GM12878 (cell line): ENCODE data around the gene GTPBP4. TPM values are rescaled to one million over a fixed set of nuclear protein-coding genes. Genes with fewer than 3 reads are reported as not detected.

Experiments
- ATAC-seq: fragments of 200-7000 bp; cut with Tn5 transposase; 3 replicates; pipeline ENCODE4 v1.9.1; 2020; ENCODE audit warnings: mild to moderate bottlenecking, moderate library complexity
- BruUV-seq: library from RNA; stranded (reverse); fragments of 400-500 nt; replicated peaks from 2 replicates; lab custom pipeline; 2021; lab: Mats Ljungman, UMichigan
- CTCF ChIA-PET: fragments of 300-600 bp; sonication (Branson Sonifier 250); formaldehyde crosslinking; extraction: SDS; loops from one replicate; lab custom pipeline; 2021; ENCODE audit warnings: inconsistent platforms; lab: Yijun Ruan, JAX
- POLR2A ChIA-PET: fragments of 350-600 bp; formaldehyde crosslinking; extraction: SDS; loops from one replicate; lab custom pipeline; 2021; ENCODE audit warnings: inconsistent platforms; lab: Charles Lee
- RAD21 ChIA-PET: fragments of 300-600 bp; sonication (Branson Sonifier 250); formaldehyde crosslinking; loops from one replicate; lab custom pipeline; 2023; ENCODE audit warnings: antibody characterized with exemption; ENCODE audit not compliant: unreplicated experiment; lab: Charles Lee
- SMC1A ChIA-PET: fragments of 300-600 bp; sonication (Branson Sonifier 250); formaldehyde crosslinking; loops from one replicate; lab custom pipeline; 2023; ENCODE audit not compliant: unreplicated experiment, uncharacterized antibody; lab: Charles Lee
- DNase-seq: peaks from one replicate; pipeline ENCODE4 v3.0.0-alpha.2; 2011; ENCODE audit warnings: low read depth, low spot score
- FAIRE-seq: peaks from 3 replicates; lab custom pipeline; 2011; peaks lifted over from hg19 to GRCh38; lab: Jason Lieb, UNC
- H2AFZ ChIP-seq: 2 replicates; pipeline ENCODE4 v1.6.0; 2011; ENCODE audit warnings: low read depth, low read length, control low read depth; ENCODE audit not compliant: control insufficient read depth
- H3K27ac ChIP-seq: 2 replicates; pipeline ENCODE4 v1.5.1; 2011; ENCODE audit warnings: control low read depth; ENCODE audit not compliant: control insufficient read depth, insufficient read depth
- H3K27me3 ChIP-seq, 2 experiments: replicated peaks in 1 of 2; 2 replicates each; pipeline versions ENCODE4 v1.6.0 to v1.6.1; 2011; ENCODE audit warnings: low read length in 1 of 2; ENCODE audit not compliant: control insufficient read depth in 2 of 2, insufficient read depth in 2 of 2
- H3K36me3 ChIP-seq, 2 experiments: 2 replicates each; pipeline ENCODE4 v1.5.1; 2011; ENCODE audit warnings: low read length in 1 of 2; ENCODE audit not compliant: control insufficient read depth in 2 of 2, insufficient read depth in 2 of 2
- H3K4me1 ChIP-seq: 2 replicates; pipeline ENCODE4 v1.6.1; 2011; ENCODE audit warnings: mild to moderate bottlenecking, low read length, moderate library complexity, mixed read lengths; ENCODE audit not compliant: control insufficient read depth, insufficient read depth
- H3K4me2 ChIP-seq: 2 replicates; pipeline ENCODE4 v1.6.0; 2011; ENCODE audit warnings: control low read depth; ENCODE audit not compliant: control insufficient read depth, insufficient read depth
- H3K4me3 ChIP-seq: fragments of 200-600 bp; sonication (generic); 2 replicates; pipeline ENCODE4 v1.5.1; 2016
- H3K79me2 ChIP-seq: 2 replicates; pipeline ENCODE4 v1.6.0; 2011; ENCODE audit warnings: low read length; ENCODE audit not compliant: control insufficient read depth, insufficient read depth
- H3K9ac ChIP-seq: 2 replicates; pipeline ENCODE4 v1.8.0; 2011; ENCODE audit warnings: low read length, control low read depth, mixed read lengths; ENCODE audit not compliant: control insufficient read depth, insufficient read depth
- H3K9me3 ChIP-seq: replicated peaks from 3 replicates; pipeline ENCODE4 v1.5.1; 2011; ENCODE audit warnings: mild to moderate bottlenecking, low read length; ENCODE audit not compliant: control insufficient read depth, insufficient read depth
- H4K20me1 ChIP-seq: 2 replicates; pipeline ENCODE4 v1.6.0; 2011; ENCODE audit not compliant: control insufficient read depth, insufficient read depth
- CHD2 ChIP-seq: IDR thresholded peaks from 2 replicates; pipeline ENCODE4 v1.6.1; 2011; ENCODE audit warnings: low read depth, low read length, improper control_type of control experiment, borderline replicate concordance
- FOS ChIP-seq: IDR thresholded peaks from 3 replicates; pipeline ENCODE4 v1.6.1; 2011; ENCODE audit warnings: borderline replicate concordance; ENCODE audit not compliant: insufficient read length; ENCODE audit errors: extremely low read depth
- HDAC6 ChIP-seq: fragments of 200-600 bp; sonication (generic); IDR thresholded peaks from one replicate; pipeline ENCODE4 v1.8.0; 2017; ENCODE audit warnings: antibody characterized with exemption; ENCODE audit not compliant: unreplicated experiment
- IRF3 ChIP-seq: fragments of 450-650 bp; IDR thresholded peaks from 2 replicates; pipeline ENCODE4 v1.6.1; 2014; ENCODE audit warnings: mild to moderate bottlenecking
- NR2C2 ChIP-seq: IDR thresholded peaks from 2 replicates; pipeline ENCODE4 v1.6.1; 2011; ENCODE audit warnings: borderline replicate concordance, low read depth; ENCODE audit not compliant: control insufficient read depth, insufficient read length
- PBX3 ChIP-seq: IDR thresholded peaks from 2 replicates; pipeline ENCODE4 v1.6.1; 2011; ENCODE audit warnings: mild to moderate bottlenecking, low read depth, low read length, moderate library complexity; ENCODE audit not compliant: insufficient replicate concordance
- POLR2A ChIP-seq: IDR thresholded peaks from 2 replicates; pipeline ENCODE4 v1.6.1; 2011; ENCODE audit warnings: low read depth, mild to moderate bottlenecking, low read length
- POU2F2 ChIP-seq: IDR thresholded peaks from 3 replicates; pipeline ENCODE4 v1.6.1; 2011; ENCODE audit warnings: low read depth, mild to moderate bottlenecking, low read length, borderline replicate concordance
- RELA ChIP-seq: fragments of 450-650 bp; IDR thresholded peaks from 2 replicates; pipeline ENCODE4 v1.8.0; 2014; ENCODE audit warnings: borderline replicate concordance; ENCODE audit not compliant: partially characterized antibody
- RFX5 ChIP-seq: IDR thresholded peaks from 2 replicates; pipeline ENCODE4 v1.6.1; 2011; ENCODE audit warnings: low read depth, low read length, improper control_type of control experiment
- SMAD1 ChIP-seq: fragments of 450-650 bp; IDR thresholded peaks from 2 replicates; pipeline ENCODE4 v1.6.1; 2018; ENCODE audit warnings: mild to moderate bottlenecking, low read depth; ENCODE audit not compliant: partially characterized antibody
- SMARCA5 ChIP-seq: fragments of 450-650 bp; IDR thresholded peaks from 2 replicates; pipeline ENCODE4 v1.6.1; 2017; ENCODE audit warnings: mild to moderate bottlenecking
- YY1 ChIP-seq: IDR thresholded peaks from 2 replicates; pipeline ENCODE4 v1.6.1; 2011; ENCODE audit warnings: low read depth, mild to moderate bottlenecking, low read length
- WGBS: methylation state at CpG from one replicate; pipeline ENCODE4 v1.1.6; 2016; ENCODE audit warnings: low lambda C conversion rate; ENCODE audit not compliant: insufficient replicate concordance, insufficient coverage; ENCODE audit errors: missing lambda C conversion rate; 5-methylcytosine and 5-hydroxymethylcytosine counted together
- in situ Hi-C: fragments of 300-500 bp; cut with MboI; formaldehyde crosslinking; loops from 9 replicates; pipeline ENCODE4 v1.14.3; 2018; ENCODE audit warnings: mixed read lengths
- intact Hi-C: fragments of 100-400 bp; cut with micrococcal nuclease; formaldehyde crosslinking; loops from one replicate; pipeline ENCODE4 v1.14.2; 2022; ENCODE audit not compliant: unreplicated experiment
- polyA plus RNA-seq, 11 experiments: library from polyadenylated mRNA; depleted of rRNA in 4 of 11; unstranded in 6 of 11; stranded (reverse) in 5 of 11; fragments of >200 nt; fragmentation: Nextera tagmentation in 4 of 11; fragmentation: Illumina TruSeq in 1 of 11; extraction: Ambion mirVana in 4 of 11; extraction: Trizol in 1 of 11; gene quantifications; 1 replicate in 1 of 11; 2 replicates in 10 of 11; pipeline versions ENCODE4 v1.2.1 to v1.2.3, GENCODE V29; 2011 to 2016; ENCODE audit warnings: inconsistent platforms in 2 of 11, missing spikeins in 2 of 11, low read depth in 1 of 11
- total RNA-seq, 4 experiments: library from RNA; depleted of rRNA in 3 of 4; stranded (reverse); fragments of >200 nt in 3 of 4; fragmentation: Illumina TruSeq in 1 of 4; extraction: Trizol in 1 of 4; gene quantifications; 2 replicates each; pipeline versions ENCODE4 v1.2.1 to v1.2.3, GENCODE V29; 2013 to 2021
- TF ChIP-seq, protein P1 (sequence below): fragments of 450-650 bp; IDR thresholded peaks from 2 replicates; pipeline ENCODE4 v1.6.1; 2017; ENCODE audit warnings: borderline replicate concordance
- TF ChIP-seq, protein P2 (sequence below): IDR thresholded peaks from 2 replicates; pipeline ENCODE4 v1.6.1; 2012; ENCODE audit warnings: low read length, inconsistent platforms

GTPBP4 gene
- total and polyA plus RNA-seq, 10 of the 15 experiments (the other 5 are each of a cell fraction or from before 2014, with no cell fraction given), result 58.5 to 118 (median 71.4) TPM

DNA sequence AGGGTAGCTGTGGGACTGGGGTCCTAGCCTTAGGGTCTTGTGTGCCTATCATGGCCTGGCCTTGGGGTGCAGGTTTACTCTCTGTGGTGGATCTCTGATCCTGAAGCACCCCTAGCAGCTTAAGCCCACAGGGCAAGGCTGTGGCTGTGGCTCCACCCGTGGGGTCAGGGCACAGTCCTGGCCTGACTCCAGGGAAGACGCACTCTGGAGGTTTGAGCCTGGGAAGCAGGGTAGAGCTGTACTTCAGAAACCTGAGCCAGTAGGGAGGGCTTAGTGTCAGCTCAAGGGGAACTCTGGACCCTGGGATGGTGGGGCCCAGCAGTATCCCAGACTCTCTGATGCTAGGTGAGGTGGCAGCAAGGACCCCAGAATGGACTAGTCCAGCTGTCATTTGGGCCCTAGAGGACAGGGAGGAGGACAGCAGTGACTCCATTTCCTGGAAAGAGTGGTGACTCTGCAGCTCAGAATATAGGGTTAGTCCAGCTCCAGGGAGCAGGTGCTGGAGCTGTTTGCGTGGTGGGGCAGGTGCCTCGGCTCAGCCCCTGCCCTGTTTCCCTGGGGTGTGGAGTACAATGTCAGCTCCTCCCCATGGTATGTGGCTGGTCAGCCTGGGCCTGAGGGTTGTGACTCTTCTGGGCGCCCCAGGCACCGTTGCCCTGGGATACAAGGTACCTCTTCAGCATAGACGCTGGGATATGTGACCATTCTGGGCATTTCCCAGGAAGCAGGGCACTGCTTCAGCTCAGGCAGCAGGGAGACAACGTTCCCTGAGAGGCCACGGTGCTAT is 15.8 kb downstream of the GTPBP4 start:
- Histone ChIP-seq H4K20me1 (no peaks in the 10 kb centered on the region; the same call in 1 of the 2 replicates), H3K79me2 (peaks cover 13% of the 10 kb centered on the region), H3K27me3 (no peaks in the 10 kb centered on the region), H3K4me1 (no peaks in the 10 kb centered on the region), H3K9ac (no peak overlapping the region), H2AFZ (no peak overlapping the region), H3K27ac (no peak overlapping the region), H3K9me3 (peaks cover 10% of the 10 kb centered on the region), H3K4me2 (no peak overlapping the region), H3K4me3 (no peak overlapping the region), H3K36me3 (peaks cover 35 to 62% of the 10 kb centered on the region in 2 experiments)
- no peak for DNase-seq
- FAIRE-seq, result no peak
- in situ Hi-C loops (no loop called here), intact Hi-C loops (no loop called here)
- WGBS, result 99% methylated on average over 9 of the region's 9 CpGs
- ChIA-PET SMC1A (interaction anchor here (1.0 kb wide), 1 partner anchor 74 kb away, joined by 3 read pairs; no protein-coding TSS in a partner anchor), RAD21 (no interaction called here), CTCF (interaction anchor here (0.6 to 1.1 kb wide), 2 partner anchors 13 to 25 kb away, joined by 3 read pairs; no protein-coding TSS in a partner anchor), POLR2A (no interaction called here)
- no peak for ATAC-seq
- TF ChIP-seq, protein P1, sequence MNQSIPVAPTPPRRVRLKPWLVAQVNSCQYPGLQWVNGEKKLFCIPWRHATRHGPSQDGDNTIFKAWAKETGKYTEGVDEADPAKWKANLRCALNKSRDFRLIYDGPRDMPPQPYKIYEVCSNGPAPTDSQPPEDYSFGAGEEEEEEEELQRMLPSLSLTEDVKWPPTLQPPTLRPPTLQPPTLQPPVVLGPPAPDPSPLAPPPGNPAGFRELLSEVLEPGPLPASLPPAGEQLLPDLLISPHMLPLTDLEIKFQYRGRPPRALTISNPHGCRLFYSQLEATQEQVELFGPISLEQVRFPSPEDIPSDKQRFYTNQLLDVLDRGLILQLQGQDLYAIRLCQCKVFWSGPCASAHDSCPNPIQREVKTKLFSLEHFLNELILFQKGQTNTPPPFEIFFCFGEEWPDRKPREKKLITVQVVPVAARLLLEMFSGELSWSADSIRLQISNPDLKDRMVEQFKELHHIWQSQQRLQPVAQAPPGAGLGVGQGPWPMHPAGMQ, result no peak
- no peak for TF ChIP-seq YY1
- no peak for TF ChIP-seq FOS
- TF ChIP-seq SMAD1, result no peak
- no peak for TF ChIP-seq CHD2
- TF ChIP-seq, protein P2, sequence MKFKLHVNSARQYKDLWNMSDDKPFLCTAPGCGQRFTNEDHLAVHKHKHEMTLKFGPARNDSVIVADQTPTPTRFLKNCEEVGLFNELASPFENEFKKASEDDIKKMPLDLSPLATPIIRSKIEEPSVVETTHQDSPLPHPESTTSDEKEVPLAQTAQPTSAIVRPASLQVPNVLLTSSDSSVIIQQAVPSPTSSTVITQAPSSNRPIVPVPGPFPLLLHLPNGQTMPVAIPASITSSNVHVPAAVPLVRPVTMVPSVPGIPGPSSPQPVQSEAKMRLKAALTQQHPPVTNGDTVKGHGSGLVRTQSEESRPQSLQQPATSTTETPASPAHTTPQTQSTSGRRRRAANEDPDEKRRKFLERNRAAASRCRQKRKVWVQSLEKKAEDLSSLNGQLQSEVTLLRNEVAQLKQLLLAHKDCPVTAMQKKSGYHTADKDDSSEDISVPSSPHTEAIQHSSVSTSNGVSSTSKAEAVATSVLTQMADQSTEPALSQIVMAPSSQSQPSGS, result no peak
- TF ChIP-seq PBX3, result no peak
- TF ChIP-seq RELA, result no peak
- no peak for TF ChIP-seq POU2F2
- no peak for TF ChIP-seq POLR2A
- no peak for TF ChIP-seq NR2C2
- no peak for TF ChIP-seq IRF3
- TF ChIP-seq SMARCA5, result no peak
- no peak for TF ChIP-seq RFX5
- TF ChIP-seq HDAC6, result no peak
- BruUV-seq, result no TSS peak
